Left renal pelvis (tissue), 4 donors: ENCODE data around the gene RBBP5. TPM values are rescaled to one million over a fixed set of nuclear protein-coding genes. Genes with fewer than 3 reads are reported as not detected.
A peak's percentile ranks its signal among the peaks of the same experiment; 100 is the strongest.

Source experiments
- DNase-seq, 4 donors: peaks; one replicate each; pipeline ENCODE4 v3.0.0-alpha.2; 2013; ENCODE audit warnings: low read depth in 4 of 4, low spot score in 3 of 4
- polyA plus RNA-seq, 4 donors: library from polyadenylated mRNA; unstranded; fragments of 120-200 nt; gene quantifications; one replicate each; pipeline ENCODE4 v1.2.1, GENCODE V29; 2013; ENCODE audit not compliant: insufficient read length in 4 of 4

Gene RBBP5
- polyA plus RNA-seq, 4 donors, result 17.1 to 24.2 (median 19.2) TPM

DNA sequence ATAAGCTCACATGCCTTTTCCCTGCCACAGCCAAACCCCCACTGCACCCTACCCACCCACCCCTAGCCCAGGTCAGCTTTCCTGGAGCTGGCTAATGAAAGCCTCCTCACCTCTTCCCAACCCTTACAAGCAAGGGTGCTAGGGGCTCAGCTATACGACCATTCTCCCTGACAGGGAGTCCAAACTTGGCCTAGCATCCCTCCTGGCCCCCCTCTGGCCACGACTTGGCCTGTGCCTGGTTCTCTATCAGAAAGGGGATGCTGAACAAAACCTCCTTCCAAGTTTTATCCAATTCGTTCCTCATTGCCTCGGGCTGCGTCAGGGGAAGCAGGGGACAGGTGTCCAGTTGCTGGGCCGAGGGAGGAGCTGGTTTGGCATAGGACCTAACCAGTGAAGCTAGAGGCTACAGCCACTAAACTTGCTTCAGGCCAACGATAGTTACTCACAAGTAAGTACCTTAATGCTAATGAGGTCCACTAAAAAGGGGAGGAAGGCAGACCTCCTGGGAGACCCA is 46.1 kb downstream of the RBBP5 start:
- no peak for DNase-seq

DNA sequence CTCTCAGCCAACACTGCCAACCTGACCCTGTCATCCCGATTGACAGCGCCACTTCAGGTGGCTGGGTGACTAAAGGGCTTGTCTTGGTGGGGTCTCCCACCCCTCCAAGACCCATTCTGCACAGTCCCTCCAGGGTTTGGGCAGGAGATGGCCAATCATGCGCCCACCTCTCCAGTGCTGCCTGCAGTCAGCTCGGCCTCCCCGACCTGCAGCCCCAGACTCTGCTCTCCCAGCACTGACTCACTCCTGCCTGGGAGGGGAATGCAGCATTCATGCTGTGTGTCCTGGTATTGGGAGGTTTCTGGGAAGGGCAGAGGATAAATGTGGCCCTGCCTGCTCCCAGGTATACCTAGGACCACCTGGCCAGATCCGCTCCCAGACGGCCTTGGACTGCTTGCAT is 47.3 kb downstream of the RBBP5 start:
- DNase-seq, result no peak

DNA sequence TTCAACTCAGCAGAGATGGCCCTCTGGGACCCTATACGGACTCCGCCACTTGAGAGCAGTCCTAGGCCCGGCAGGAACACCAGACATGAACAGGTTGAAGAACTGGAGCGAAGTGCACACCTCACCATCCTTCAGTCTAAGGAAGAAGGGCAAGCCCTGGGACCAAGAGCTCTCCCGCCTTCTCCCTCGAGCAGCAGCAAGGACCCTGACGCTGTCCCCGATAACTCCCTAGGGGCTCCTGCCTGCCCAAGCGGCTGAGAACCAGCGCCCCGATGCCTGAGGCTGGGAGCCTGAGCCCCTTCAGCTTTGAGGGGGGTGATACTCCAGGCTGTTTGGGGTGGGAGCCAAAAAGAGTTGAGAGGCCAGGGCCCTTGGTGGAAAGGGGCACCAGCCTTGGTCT is 47.7 kb downstream of the RBBP5 start:
- no peak for DNase-seq

DNA sequence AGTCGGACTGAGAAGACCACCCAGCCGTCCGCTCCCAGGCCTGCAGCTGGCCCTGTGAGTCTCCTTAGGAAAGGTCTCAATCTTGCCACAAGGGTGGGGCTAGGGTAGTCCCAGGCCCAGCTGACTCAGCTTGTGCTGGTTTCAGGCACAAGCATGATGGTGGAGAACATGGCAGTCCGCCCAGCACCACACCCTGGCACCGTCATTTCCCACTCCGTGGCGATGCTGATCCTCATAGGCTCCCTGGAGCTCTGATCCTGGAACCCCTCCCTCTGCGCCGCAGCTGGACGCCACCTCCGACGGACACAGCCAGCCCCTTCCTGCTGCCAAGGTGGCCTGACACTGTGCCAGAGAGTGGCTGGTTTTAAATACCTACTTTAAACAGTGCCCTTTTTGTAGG is 48.3 kb downstream of the RBBP5 start:
- DNase-seq, result no peak

DNA sequence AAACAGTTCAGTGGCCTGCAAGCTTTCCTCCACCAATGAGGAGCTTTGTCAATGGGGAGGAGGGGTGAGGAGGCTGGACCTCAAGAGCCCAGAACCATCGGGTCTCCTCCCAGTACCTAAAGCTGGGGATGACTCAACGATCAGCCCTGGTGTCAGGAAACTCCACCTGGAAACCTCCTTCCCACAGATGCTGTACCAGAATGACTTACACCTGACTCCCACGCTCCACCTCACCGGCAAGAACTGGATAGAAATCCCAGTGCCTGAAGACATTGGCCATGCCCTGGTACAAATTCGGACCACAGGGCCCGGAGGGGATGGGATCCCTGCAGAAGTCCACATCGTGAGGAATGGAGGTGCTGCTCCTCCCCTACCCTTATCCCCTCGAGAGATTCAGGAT is 48.9 kb downstream of the RBBP5 start:
- DNase-seq, result no peak

DNA sequence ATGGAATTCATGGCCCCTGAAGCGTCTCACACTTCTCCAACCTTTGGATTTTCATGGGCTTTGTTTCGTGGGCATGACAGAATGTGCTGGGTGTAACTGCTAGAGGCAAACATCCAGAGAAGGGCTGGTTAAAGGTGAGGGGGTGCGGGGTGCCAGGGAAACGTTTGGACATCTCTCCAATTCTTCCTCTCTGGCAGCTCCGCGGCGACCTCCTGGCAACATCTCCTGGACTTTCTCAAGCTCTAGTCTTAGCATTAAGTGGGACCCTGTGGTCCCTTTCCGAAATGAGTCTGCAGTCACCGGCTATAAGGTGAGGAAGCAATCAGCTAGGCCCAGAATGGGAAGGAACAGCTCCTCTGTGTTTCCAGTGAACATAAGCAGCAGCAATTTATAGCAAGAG is 49.5 kb downstream of the RBBP5 start:
- DNase-seq, result no peak

DNA sequence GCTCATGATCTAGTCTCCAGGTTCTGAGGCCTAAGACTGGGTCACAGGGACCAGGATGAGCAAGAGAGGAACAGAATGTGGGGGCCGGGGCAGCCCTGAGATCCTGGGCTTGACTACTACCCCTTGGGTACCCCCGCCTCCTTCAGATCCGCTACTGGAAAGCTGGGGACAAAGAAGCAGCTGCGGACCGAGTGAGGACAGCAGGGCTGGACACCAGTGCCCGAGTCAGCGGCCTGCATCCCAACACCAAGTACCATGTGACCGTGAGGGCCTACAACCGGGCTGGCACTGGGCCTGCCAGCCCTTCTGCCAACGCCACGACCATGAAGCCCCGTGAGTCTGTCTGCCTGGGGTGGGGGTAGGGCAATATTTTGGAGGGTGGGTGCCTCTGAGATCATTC is 50.0 kb downstream of the RBBP5 start:
- no peak for DNase-seq

DNA sequence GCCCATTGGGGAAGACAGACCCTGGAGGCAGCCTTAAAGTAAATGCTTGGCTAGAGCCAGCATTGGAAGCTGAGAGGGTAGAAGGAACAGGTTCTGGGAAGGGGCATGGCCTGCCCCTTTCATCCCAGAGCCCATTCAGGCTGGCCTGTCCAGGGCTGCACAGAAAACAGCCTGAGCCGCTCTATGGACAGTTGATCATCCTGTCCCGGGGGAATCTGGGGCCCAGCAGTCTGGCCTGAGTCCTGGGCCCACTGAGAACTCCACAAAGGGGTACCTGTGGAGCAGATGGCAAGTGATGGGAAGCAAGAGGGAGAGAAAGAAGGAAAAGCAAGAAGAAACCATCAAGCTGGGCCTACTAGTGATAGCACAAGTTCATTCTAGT is 50.8 kb downstream of the RBBP5 start:
- no peak for DNase-seq

- no peak for DNase-seq
These were observed 52.2 kb downstream of the RBBP5 start for GRCh38 chr1:205069371-205070125.

DNA sequence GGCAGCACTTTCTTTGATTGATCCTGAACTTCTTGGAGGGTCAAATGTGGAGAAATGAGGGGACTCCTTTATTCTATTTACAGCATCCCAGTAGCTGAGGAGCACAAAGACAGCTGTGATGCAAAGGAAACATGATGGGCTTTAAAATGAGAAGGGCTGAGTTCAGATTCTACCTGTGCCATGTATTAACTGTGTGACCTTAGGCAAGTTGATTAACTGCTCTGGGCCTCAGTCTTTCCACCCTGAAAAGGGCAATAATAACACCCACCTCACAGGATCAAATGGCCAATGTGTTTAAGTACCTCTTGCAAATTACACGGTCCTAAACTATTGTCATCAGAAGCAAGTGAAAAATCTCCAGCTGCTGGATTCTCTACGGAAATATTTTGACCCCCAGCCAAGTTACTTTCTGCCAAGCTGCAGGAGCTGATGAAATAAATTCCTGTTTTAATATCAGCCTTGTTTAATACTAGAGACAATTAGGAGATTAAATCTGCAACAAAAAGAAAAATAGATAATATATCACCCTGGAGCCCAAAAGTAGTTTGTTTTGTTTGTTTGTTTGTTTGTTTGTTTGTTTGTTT is 53.2 kb downstream of the RBBP5 start:
- no peak for DNase-seq

- DNase-seq, result no peak
These were observed 53.8 kb downstream of the RBBP5 start for GRCh38 chr1:205068001-205068400.

- DNase-seq, result no peak
These were observed 54.7 kb downstream of the RBBP5 start for GRCh38 chr1:205067031-205067430.

- no peak for DNase-seq
These were observed 55.5 kb downstream of the RBBP5 start for GRCh38 chr1:205066141-205066818.

DNA sequence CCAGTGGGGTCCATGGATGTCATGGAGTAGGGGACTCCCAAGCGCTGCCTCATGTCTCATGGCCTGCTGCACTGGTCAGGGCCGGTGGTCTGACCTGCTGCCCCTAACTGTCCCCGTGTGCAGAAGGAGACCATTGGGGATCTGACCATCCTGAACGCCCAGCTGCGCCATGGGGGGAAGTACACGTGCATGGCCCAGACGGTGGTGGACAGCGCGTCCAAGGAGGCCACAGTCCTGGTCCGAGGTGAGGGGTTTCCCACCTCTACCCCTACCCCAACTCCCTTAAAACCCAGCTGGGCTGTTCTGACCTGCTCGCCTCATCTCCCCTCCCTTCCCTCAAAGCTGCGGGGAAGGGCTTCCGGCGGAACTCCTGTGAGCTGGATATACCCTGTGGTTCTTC is 56.1 kb downstream of the RBBP5 start:
- no peak for DNase-seq

DNA sequence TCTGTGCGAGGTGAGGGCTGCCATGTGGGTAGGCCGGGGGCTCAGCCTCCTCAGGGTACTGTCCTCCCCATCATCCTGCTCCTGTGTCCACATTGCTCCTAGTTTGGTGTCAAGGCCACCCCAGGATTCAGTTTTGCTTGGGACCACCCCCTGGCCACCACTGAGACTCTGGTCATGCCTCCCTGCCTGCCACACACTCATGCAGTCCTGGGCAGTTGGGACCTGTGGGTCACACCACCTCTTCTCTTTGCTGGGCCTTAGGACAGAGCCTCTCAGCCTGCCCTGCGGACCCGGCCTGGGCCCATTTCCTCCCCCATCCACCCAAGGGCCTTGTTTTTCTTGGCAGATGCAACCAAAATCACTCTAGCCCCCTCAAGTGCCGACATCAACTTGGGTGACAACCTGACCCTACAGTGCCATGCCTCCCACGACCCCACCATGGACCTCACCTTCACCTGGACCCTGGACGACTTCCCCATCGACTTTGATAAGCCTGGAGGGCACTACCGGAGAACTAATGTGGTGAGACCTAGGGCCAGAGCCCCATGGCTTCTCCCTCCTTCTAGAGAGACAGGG is 56.9 kb downstream of the RBBP5 start:
- no peak for DNase-seq

GRCh38 chr1:205064301-205064700 is 57.5 kb downstream of the RBBP5 start:
- DNase-seq, result no peak

- no peak for DNase-seq
These were observed 58.9 kb downstream of the RBBP5 start for GRCh38 chr1:205062895-205063294.

DNA sequence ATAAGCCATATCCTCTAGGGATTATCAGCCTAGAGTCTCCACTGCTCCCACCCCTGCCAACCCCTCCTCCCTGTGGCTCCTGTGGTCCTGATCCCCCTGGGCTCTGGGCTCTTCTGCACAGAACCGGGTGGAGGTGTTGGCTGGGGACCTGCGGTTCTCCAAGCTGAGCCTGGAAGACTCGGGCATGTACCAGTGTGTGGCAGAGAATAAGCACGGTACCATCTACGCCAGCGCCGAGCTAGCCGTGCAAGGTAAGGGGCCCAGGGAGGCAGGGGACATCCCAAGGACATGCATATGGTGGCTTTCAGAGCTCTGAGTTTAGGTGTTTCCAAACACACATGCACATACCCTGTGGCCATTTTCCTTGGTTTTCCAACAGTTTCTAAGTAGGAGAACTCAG is 59.5 kb downstream of the RBBP5 start:
- DNase-seq, result no peak

DNA sequence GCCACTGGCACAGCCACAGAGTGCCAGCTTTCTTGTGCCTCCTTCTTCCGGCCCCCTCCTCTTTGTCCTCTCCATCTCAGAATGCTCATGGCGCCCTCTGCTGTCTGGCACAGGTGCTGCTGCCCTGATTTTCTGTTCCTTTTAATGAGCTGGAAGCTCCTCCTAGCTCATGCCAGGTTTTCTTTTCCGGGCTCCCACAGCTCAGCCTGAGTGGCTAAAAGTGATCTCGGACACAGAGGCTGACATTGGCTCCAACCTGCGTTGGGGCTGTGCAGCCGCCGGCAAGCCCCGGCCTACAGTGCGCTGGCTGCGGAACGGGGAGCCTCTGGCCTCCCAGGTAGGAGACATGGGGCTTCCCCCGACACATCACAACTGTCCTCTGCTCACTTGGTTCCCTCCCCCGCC is 60.1 kb downstream of the RBBP5 start:
- DNase-seq, result peak; percentile 56 to 73 (median 68)

GRCh38 chr1:205061227-205061626 is 60.6 kb downstream of the RBBP5 start:
- DNase-seq, result no peak

DNA sequence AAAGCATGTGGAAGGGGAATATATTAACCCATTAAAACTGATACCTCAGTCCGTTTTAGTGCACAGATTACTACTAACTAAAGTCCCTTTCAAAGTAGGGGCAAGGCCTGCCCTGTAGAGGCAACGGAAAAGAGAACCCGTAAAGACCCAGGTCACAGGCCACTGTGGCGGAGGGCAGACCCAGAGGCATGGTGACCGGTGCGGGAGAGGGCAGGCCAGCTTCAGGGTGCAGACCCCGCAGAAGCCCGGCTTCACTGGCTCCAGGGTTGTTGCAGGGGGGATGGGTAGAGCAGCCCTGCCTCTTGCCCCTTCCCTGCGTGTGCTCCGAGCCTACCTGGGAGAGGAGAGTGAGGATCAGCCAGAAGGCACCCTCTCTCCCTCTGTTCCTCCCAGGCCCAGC is 61.0 kb downstream of the RBBP5 start:
- no peak for DNase-seq

DNA sequence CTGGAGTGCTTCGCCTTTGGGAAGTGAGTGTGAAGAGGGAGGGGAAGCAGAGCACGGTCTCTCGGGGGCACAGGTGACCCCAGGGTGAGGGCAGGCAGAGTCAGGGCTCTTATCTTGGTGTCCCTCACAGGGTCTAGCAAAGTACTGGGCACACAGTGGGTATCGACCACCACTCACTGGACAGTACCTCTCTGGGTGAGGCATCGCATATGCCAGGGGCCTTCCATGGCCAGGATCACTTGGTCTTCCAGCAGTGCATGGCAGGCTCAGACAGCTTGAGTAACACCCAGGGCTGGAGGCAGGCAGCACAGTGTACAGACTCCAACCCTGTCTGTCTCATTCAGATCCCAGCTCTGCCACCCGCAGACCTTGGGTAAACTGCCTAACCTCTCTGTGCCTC is 62.1 kb downstream of the RBBP5 start:
- no peak for DNase-seq
